Suprapubic skin (tissue), 4 donors: ENCODE measurements around the gene KLHL33.

Experiments
- CTCF ChIP-seq, 2 donors: fragments of 200-600 bp in 1 of 2; fragments of 450-650 bp in 1 of 2; sonication (generic) in 1 of 2; IDR thresholded peaks; one replicate each; pipeline ENCODE4 v1.5.1; 2016 to 2019; ENCODE audit warnings: antibody characterized with exemption in 2 of 2, mild to moderate bottlenecking in 1 of 2, moderate library complexity in 1 of 2
- EP300 ChIP-seq: sonication (generic); formaldehyde crosslinking; IDR thresholded peaks from one replicate; pipeline ENCODE4 v1.6.1; 2017; ENCODE audit warnings: antibody characterized with exemption
- POLR2A ChIP-seq, 2 donors: fragments of 450-650 bp; IDR thresholded peaks; one replicate each; pipeline ENCODE4 v1.6.1; 2017; ENCODE audit warnings: antibody characterized with exemption in 2 of 2, mild to moderate bottlenecking in 2 of 2, moderate library complexity in 2 of 2
- POLR2AphosphoS5 ChIP-seq, 3 donors: sonication (generic); formaldehyde crosslinking; IDR thresholded peaks; one replicate each; pipeline ENCODE4 v1.6.1; 2017; ENCODE audit warnings: antibody characterized with exemption in 3 of 3

GRCh38 chr14:20470603-20470901 is 34.6 kb upstream of the KLHL33 start:
- no peak for TF ChIP-seq POLR2AphosphoS5 (IDR thresholded peaks at IDR 0.05)
- no peak for TF ChIP-seq POLR2A (IDR thresholded peaks at IDR 0.05)
- TF ChIP-seq CTCF (IDR thresholded peaks at IDR 0.05) = no peak
- no peak for TF ChIP-seq EP300
